Measurements from ENCODE around the gene COX17. TPM values are rescaled to one million over a fixed set of nuclear protein-coding genes. Genes with fewer than 3 reads are reported as not detected.
A peak's percentile ranks its signal among the peaks of the same experiment; 100 is the strongest.

Gene COX17, protein sequence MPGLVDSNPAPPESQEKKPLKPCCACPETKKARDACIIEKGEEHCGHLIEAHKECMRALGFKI
- 165 TPM for total RNA-seq
- long read RNA-seq, transcript COX17-201 (3 exons, 684 nt), result major isoform, 159 of 168 reads
- long read RNA-seq, partial matches to known transcripts, result 1 of 168 reads
- long read RNA-seq, other reads (novel, unspliced or antisense), result 2 of 168 reads

DNA sequence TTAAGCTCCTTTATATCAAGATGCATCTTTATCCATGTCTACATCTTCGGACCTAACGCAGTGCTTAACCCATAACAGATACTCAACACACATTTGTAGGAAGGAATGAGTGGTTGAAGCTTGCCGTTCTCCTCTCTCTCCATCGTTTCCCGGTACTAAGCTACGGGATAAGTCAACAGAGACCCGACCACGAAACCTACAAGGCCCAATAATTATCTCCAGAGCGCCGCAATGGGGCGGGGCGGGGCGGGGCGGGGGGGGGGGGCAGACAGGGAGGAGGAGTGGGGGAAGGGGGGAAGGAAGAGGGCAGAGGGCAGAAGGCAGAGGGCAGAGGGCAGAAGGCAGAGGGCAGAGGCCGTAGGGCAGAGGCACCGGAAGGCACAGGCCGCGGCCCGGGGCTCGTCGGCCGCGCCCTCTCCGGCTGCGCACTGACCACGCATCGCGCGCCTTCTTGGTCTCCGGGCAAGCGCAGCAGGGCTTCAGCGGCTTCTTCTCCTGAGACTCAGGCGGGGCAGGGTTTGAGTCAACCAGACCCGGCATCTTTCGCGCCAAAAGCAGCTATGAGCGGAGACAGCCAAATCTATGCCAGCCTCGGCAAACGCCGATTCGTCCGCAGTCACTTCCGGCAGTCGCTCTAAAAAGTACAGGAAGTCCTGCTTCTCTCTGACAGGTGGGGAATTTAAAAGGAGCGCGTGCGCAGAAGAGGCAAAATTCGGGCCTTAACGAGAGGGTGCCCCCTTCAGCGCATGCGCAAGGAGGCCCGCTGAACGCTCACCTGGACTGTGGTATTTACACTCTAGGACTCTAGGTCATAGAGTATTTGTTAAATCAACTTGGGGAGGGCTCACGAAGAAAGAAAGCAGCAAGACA, at the start of gene COX17:
Gene COX17 (minus strand): TSS at position 636 of the 870 bp plus-strand sequence. CDS start 96 bp downstream, at position 540.
- Histone ChIP-seq H3K36me3 (peaks cover 26% of the 10 kb centered on the region), H3K27ac (replicated peaks) (peak within 1 kb of the TSS; percentile 98), H3K4me3 (peak within 1 kb of the TSS; percentile 80), H3K4me1 (peaks cover 55% of the 10 kb centered on the region), H3K9me3 (replicated peaks) (no peaks in the 10 kb centered on the region), H3K27me3 (ENCODE audit: low read depth) (no peaks in the 10 kb centered on the region)
- intact Hi-C loops (cut with micrococcal nuclease), result loop anchor here (10.0 kb wide), 1 partner anchor 92 kb away; no protein-coding TSS in a partner anchor
- DNase-seq, result peak; percentile 93
- TF ChIP-seq, protein P1, sequence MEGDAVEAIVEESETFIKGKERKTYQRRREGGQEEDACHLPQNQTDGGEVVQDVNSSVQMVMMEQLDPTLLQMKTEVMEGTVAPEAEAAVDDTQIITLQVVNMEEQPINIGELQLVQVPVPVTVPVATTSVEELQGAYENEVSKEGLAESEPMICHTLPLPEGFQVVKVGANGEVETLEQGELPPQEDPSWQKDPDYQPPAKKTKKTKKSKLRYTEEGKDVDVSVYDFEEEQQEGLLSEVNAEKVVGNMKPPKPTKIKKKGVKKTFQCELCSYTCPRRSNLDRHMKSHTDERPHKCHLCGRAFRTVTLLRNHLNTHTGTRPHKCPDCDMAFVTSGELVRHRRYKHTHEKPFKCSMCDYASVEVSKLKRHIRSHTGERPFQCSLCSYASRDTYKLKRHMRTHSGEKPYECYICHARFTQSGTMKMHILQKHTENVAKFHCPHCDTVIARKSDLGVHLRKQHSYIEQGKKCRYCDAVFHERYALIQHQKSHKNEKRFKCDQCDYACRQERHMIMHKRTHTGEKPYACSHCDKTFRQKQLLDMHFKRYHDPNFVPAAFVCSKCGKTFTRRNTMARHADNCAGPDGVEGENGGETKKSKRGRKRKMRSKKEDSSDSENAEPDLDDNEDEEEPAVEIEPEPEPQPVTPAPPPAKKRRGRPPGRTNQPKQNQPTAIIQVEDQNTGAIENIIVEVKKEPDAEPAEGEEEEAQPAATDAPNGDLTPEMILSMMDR (IDR thresholded peaks at IDR 0.05; ENCODE audit: borderline replicate concordance), result no peak

DNA sequence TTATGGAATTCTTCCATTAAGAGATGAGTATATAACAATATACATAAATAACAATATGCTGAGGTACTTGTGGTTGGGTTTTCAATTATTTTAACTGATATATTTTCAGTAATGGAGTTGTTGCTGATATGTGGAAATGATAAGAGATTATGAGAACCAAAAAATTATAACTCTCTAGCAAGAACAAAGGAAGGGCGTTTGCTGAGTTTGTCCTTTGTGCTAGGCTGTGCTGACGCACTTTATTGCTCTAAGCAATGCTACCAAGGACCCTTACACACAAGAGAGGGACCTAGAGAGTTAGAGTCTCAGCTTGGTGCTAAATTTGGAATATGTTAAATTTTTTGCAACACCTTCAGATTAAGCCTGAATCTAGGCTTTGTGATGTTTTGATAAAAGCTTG, 49.7 kb upstream of the COX17 start:
- TF ChIP-seq, protein P1 (IDR thresholded peaks at IDR 0.05; ENCODE audit: borderline replicate concordance), result no peak
- H3K36me3 ChIP-seq, result no peaks in the 10 kb centered on the region
- no peaks in the 10 kb centered on the region for H3K4me1 ChIP-seq
- no peak overlapping the region for H3K27ac ChIP-seq (replicated peaks)
- DNase-seq, result no peak
- no peaks in the 10 kb centered on the region for H3K9me3 ChIP-seq (replicated peaks)
- intact Hi-C loops (cut with micrococcal nuclease), result no loop called here
- H3K4me3 ChIP-seq, result no peak overlapping the region
- H3K27me3 ChIP-seq (ENCODE audit: low read depth), result no peaks in the 10 kb centered on the region

DNA sequence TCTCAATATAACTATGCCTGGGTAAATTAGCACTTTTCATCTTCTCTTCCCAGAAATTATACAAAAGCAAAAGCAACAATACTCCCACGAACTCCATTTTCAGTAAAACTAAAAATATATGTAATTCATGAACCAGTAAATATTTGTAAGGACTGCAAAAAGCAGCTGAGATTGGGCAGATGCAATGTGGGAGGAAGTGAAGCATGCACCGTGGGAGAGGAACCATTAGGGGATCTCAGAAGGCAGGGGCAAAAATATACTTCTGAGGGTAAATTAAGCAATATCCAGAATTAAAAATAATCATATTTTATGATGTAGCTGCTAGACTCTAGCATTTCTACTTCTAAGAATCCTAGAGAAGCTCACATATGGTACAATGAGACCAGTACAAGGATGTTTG, 45.8 kb upstream of the COX17 start:
- TF ChIP-seq, protein P1 (IDR thresholded peaks at IDR 0.05; ENCODE audit: borderline replicate concordance), result no peak
- no peaks in the 10 kb centered on the region for H3K9me3 ChIP-seq (replicated peaks)
- no peaks in the 10 kb centered on the region for H3K4me1 ChIP-seq
- no peak for DNase-seq
- H3K36me3 ChIP-seq, result no peaks in the 10 kb centered on the region
- H3K27me3 ChIP-seq (ENCODE audit: low read depth), result no peaks in the 10 kb centered on the region
- H3K4me3 ChIP-seq, result no peak overlapping the region
- H3K27ac ChIP-seq (replicated peaks), result no peak overlapping the region
- intact Hi-C loops (cut with micrococcal nuclease), result no loop called here

DNA sequence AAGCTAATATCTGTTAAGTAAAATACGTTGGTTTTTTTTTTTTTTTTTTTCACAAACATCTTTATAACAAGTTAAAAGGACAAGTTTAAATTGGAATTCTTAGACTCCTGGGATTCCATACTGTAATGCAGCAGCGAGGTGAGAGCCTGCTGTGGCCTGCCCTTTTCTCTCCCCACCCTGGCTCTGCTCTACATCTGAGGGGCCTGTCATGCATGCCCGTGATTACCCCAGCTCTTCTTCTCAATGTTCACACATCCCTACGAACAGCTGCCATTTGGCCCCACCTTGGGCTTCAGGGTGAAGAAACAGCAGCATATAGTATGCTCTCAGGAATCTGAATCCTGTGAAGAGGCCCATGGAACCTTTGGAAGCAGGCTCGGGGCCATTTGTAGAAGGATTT, 40.3 kb upstream of the COX17 start:
- H3K9me3 ChIP-seq (replicated peaks), result no peaks in the 10 kb centered on the region
- H3K4me1 ChIP-seq, result peaks cover 12% of the 10 kb centered on the region
- H3K27ac ChIP-seq (replicated peaks), result no peak overlapping the region
- no peaks in the 10 kb centered on the region for H3K27me3 ChIP-seq (ENCODE audit: low read depth)
- no peak for DNase-seq
- H3K36me3 ChIP-seq, result no peaks in the 10 kb centered on the region
- TF ChIP-seq, protein P1 (IDR thresholded peaks at IDR 0.05; ENCODE audit: borderline replicate concordance), result no peak
- intact Hi-C loops (cut with micrococcal nuclease), result no loop called here
- no peak overlapping the region for H3K4me3 ChIP-seq

DNA sequence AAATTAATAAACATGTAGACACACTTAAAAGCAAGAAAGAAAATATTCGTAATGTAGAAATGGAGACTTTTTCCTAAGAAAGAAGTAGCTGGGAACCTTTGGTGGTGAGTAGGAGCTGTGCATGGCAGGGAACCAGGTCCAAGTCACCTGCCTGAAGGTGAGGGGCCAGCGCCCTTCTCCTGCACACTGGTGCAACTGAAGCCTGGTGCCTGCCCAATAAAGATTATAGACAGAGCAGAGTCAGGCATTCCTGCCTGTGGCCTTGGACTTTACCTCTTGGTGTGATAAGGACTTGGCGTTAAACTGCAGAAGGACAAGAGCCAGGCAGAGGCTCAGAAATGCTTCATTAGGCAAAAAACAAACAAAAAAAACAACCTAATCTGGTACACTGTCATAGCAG, 39.8 kb upstream of the COX17 start:
- intact Hi-C loops (cut with micrococcal nuclease), result no loop called here
- Histone ChIP-seq H3K9me3 (replicated peaks) (no peaks in the 10 kb centered on the region), H3K4me3 (no peak overlapping the region), H3K27me3 (ENCODE audit: low read depth) (no peaks in the 10 kb centered on the region), H3K36me3 (no peaks in the 10 kb centered on the region), H3K4me1 (peaks cover 12% of the 10 kb centered on the region), H3K27ac (replicated peaks) (no peak overlapping the region)
- no peak for DNase-seq
- TF ChIP-seq, protein P1 (IDR thresholded peaks at IDR 0.05; ENCODE audit: borderline replicate concordance), result no peak

All from left ventricle myocardium inferior (tissue), 1 donor.